ENCODE measurements around the gene CD59. TPM values are rescaled to one million over a fixed set of nuclear protein-coding genes. Genes with fewer than 3 reads are reported as not detected.
"Not testable (repeated sequence)": the region's sequence is repeated elsewhere in the genome, so short reads cannot be mapped to it uniquely, and the experiment has no call there.

Gene CD59
- total and polyA plus RNA-seq, 5 donors = 245 to 780 (median 661) TPM

GRCh38 chr11:33667819-33668467, 68.3 kb downstream of the CD59 start:
- 89% methylated on average over 18 of the region's 18 CpGs for WGBS
- Histone ChIP-seq H3K4me3 (ENCODE audit: low read length) (no peak overlapping the region), H3K27ac (ENCODE audit: low read length) (no peak overlapping the region), H3K9me3 (ENCODE audit: control insufficient read depth, low read length) (no peaks in the 10 kb centered on the region), H3K4me1 (ENCODE audit: control insufficient read depth, insufficient read depth, low read length) (no peaks in the 10 kb centered on the region), H3K27me3 (ENCODE audit: control insufficient read depth, insufficient read depth) (no peaks in the 10 kb centered on the region)
- intact Hi-C loops (cut with DNase I) = no loop called here
- DNase-seq = no peak
- no peak for ATAC-seq

- H3K27me3 ChIP-seq (ENCODE audit: control insufficient read depth, insufficient read depth) = no peaks in the 10 kb centered on the region
- H3K27ac ChIP-seq (ENCODE audit: low read length) = no peak overlapping the region
- H3K4me3 ChIP-seq (ENCODE audit: low read length) = no peak overlapping the region
- intact Hi-C loops (cut with DNase I) = no loop called here
- ATAC-seq = peak in 1 of 2 donors; percentile 14
- no peak for DNase-seq
- H3K4me1 ChIP-seq (ENCODE audit: control insufficient read depth, insufficient read depth, low read length) = no peaks in the 10 kb centered on the region
- no peaks in the 10 kb centered on the region for H3K9me3 ChIP-seq (ENCODE audit: control insufficient read depth, low read length)
- WGBS = 90% methylated on average over 6 of the region's 6 CpGs
Measured at GRCh38 chr11:33665350-33666106, 70.7 kb downstream of the CD59 start.

- Histone ChIP-seq H3K4me3 (ENCODE audit: low read length) (no peak overlapping the region), H3K9me3 (ENCODE audit: control insufficient read depth, low read length) (no peaks in the 10 kb centered on the region), H3K27me3 (ENCODE audit: control insufficient read depth, insufficient read depth) (no peaks in the 10 kb centered on the region), H3K27ac (ENCODE audit: low read length) (no peak overlapping the region), H3K4me1 (ENCODE audit: control insufficient read depth, insufficient read depth, low read length) (no peaks in the 10 kb centered on the region)
- ATAC-seq (no peak), DNase-seq (no peak)
- intact Hi-C loops (cut with DNase I) = no loop called here
- WGBS = 80% methylated on average over 4 of the region's 4 CpGs
Measured at GRCh38 chr11:33664827-33665226, 71.4 kb downstream of the CD59 start.

- no peak overlapping the region for H3K4me3 ChIP-seq (ENCODE audit: low read length)
- no peaks in the 10 kb centered on the region for H3K27me3 ChIP-seq (ENCODE audit: control insufficient read depth, insufficient read depth)
- WGBS = 92% methylated on average over 6 of the region's 6 CpGs
- H3K4me1 ChIP-seq (ENCODE audit: control insufficient read depth, insufficient read depth, low read length) = no peaks in the 10 kb centered on the region
- no peak overlapping the region for H3K27ac ChIP-seq (ENCODE audit: low read length)
- H3K9me3 ChIP-seq (ENCODE audit: control insufficient read depth, low read length) = no peaks in the 10 kb centered on the region
- no peak for DNase-seq
- intact Hi-C loops (cut with DNase I) = no loop called here
- ATAC-seq = no peak
Measured at GRCh38 chr11:33664166-33664565, 72.1 kb downstream of the CD59 start.

- Histone ChIP-seq H3K4me1 (ENCODE audit: control insufficient read depth, insufficient read depth, low read length) (no peaks in the 10 kb centered on the region), H3K27me3 (ENCODE audit: control insufficient read depth, insufficient read depth) (no peaks in the 10 kb centered on the region), H3K27ac (ENCODE audit: low read length) (no peak overlapping the region), H3K4me3 (ENCODE audit: low read length) (no peak overlapping the region), H3K9me3 (ENCODE audit: control insufficient read depth, low read length) (no peaks in the 10 kb centered on the region)
- ATAC-seq (no peak), DNase-seq (no peak)
- intact Hi-C loops (cut with DNase I) = no loop called here
Measured at GRCh38 chr11:33663121-33663520, 73.1 kb downstream of the CD59 start.

- H3K27ac ChIP-seq (ENCODE audit: low read length); intact Hi-C loops (cut with DNase I); H3K9me3 ChIP-seq (ENCODE audit: control insufficient read depth, low read length); H3K27me3 ChIP-seq (ENCODE audit: control insufficient read depth, insufficient read depth); H3K4me1 ChIP-seq (ENCODE audit: control insufficient read depth, insufficient read depth, low read length); DNase-seq; H3K4me3 ChIP-seq (ENCODE audit: low read length); ATAC-seq: not testable (repeated sequence)
- 85% methylated on average over 7 of the region's 7 CpGs for WGBS
Measured at GRCh38 chr11:33661526-33661925, 74.7 kb downstream of the CD59 start.

- ATAC-seq = no peak
- 89% methylated on average over 4 of the region's 4 CpGs for WGBS
- no peak overlapping the region for H3K27ac ChIP-seq (ENCODE audit: low read length)
- DNase-seq = no peak
- no peaks in the 10 kb centered on the region for H3K9me3 ChIP-seq (ENCODE audit: control insufficient read depth, low read length)
- no peak overlapping the region for H3K4me3 ChIP-seq (ENCODE audit: low read length)
- intact Hi-C loops (cut with DNase I) = no loop called here
- H3K27me3 ChIP-seq (ENCODE audit: control insufficient read depth, insufficient read depth) = no peaks in the 10 kb centered on the region
- no peaks in the 10 kb centered on the region for H3K4me1 ChIP-seq (ENCODE audit: control insufficient read depth, insufficient read depth, low read length)
Measured at GRCh38 chr11:33660962-33661361, 75.3 kb downstream of the CD59 start.

- DNase-seq = no peak
- intact Hi-C loops (cut with DNase I) = no loop called here
- Histone ChIP-seq H3K27me3 (ENCODE audit: control insufficient read depth, insufficient read depth) (no peaks in the 10 kb centered on the region), H3K4me3 (ENCODE audit: low read length) (no peak overlapping the region), H3K4me1 (ENCODE audit: control insufficient read depth, insufficient read depth, low read length) (no peaks in the 10 kb centered on the region), H3K9me3 (ENCODE audit: control insufficient read depth, low read length) (no peaks in the 10 kb centered on the region), H3K27ac (ENCODE audit: low read length) (no peak overlapping the region)
- 83% methylated on average over 5 of the region's 5 CpGs for WGBS
- ATAC-seq = peak in 1 of 2 donors; percentile 19
Measured at GRCh38 chr11:33659370-33660139, 76.7 kb downstream of the CD59 start.

GRCh38 chr11:33658195-33658900, 77.9 kb downstream of the CD59 start:
- Histone ChIP-seq H3K4me1 (ENCODE audit: control insufficient read depth, insufficient read depth, low read length) (no peaks in the 10 kb centered on the region), H3K9me3 (ENCODE audit: control insufficient read depth, low read length) (no peaks in the 10 kb centered on the region), H3K27ac (ENCODE audit: low read length) (no peak overlapping the region), H3K27me3 (ENCODE audit: control insufficient read depth, insufficient read depth) (no peaks in the 10 kb centered on the region), H3K4me3 (ENCODE audit: low read length) (no peak overlapping the region)
- intact Hi-C loops (cut with DNase I) = no loop called here
- ATAC-seq (no peak), DNase-seq (no peak)
- 81% methylated on average over 22 of the region's 22 CpGs for WGBS

- ATAC-seq = no peak
- H3K9me3 ChIP-seq (ENCODE audit: control insufficient read depth, low read length) = no peaks in the 10 kb centered on the region
- H3K4me3 ChIP-seq (ENCODE audit: low read length) = no peak overlapping the region
- intact Hi-C loops (cut with DNase I) = no loop called here
- H3K27me3 ChIP-seq (ENCODE audit: control insufficient read depth, insufficient read depth) = no peaks in the 10 kb centered on the region
- H3K4me1 ChIP-seq (ENCODE audit: control insufficient read depth, insufficient read depth, low read length) = peaks cover under 1% of the 10 kb centered on the region
- 85% methylated on average over 3 of the region's 3 CpGs for WGBS
- no peak for DNase-seq
- no peak overlapping the region for H3K27ac ChIP-seq (ENCODE audit: low read length)
Measured at GRCh38 chr11:33657757-33658156, 78.5 kb downstream of the CD59 start.

- no peak overlapping the region for H3K4me3 ChIP-seq (ENCODE audit: low read length)
- H3K27me3 ChIP-seq (ENCODE audit: control insufficient read depth, insufficient read depth) = no peaks in the 10 kb centered on the region
- WGBS = 92% methylated on average over 7 of the region's 7 CpGs
- no peaks in the 10 kb centered on the region for H3K9me3 ChIP-seq (ENCODE audit: control insufficient read depth, low read length)
- ATAC-seq (no peak), DNase-seq (no peak)
- peaks cover 3% of the 10 kb centered on the region for H3K4me1 ChIP-seq (ENCODE audit: control insufficient read depth, insufficient read depth, low read length)
- no peak overlapping the region for H3K27ac ChIP-seq (ENCODE audit: low read length)
- intact Hi-C loops (cut with DNase I) = no loop called here
Measured at GRCh38 chr11:33656768-33657167, 79.5 kb downstream of the CD59 start.

Measured in right cardiac atrium (tissue), 5 donors.